ENCODE data around the gene SLC44A1.

The SLC44A1 gene

GRCh38 chr9:105331755-105332154, 87.3 kb downstream of the SLC44A1 start:
- no peak overlapping the region for H3K4me3 ChIP-seq (ENCODE audit: low read depth, low read length)

GRCh38 chr9:105332471-105332870, 88.0 kb downstream of the SLC44A1 start:
- H3K4me3 ChIP-seq (ENCODE audit: low read depth, low read length), result no peak overlapping the region

GRCh38 chr9:105333076-105333475, 88.6 kb downstream of the SLC44A1 start:
- no peak overlapping the region for H3K4me3 ChIP-seq (ENCODE audit: low read depth, low read length)

GRCh38 chr9:105333811-105334210, 89.4 kb downstream of the SLC44A1 start:
- H3K4me3 ChIP-seq (ENCODE audit: low read depth, low read length), result no peak overlapping the region

- no peak overlapping the region for H3K4me3 ChIP-seq (ENCODE audit: low read depth, low read length)
Measured at GRCh38 chr9:105338308-105338707, 93.9 kb downstream of the SLC44A1 start.

GRCh38 chr9:105339849-105340248, 95.4 kb downstream of the SLC44A1 start:
- H3K4me3 ChIP-seq (ENCODE audit: low read depth, low read length), result no peak overlapping the region

GRCh38 chr9:105341434-105342146, 97.1 kb downstream of the SLC44A1 start:
- no peak overlapping the region for H3K4me3 ChIP-seq (ENCODE audit: low read depth, low read length)

GRCh38 chr9:105342147-105342505, 97.7 kb downstream of the SLC44A1 start:
- no peak overlapping the region for H3K4me3 ChIP-seq (ENCODE audit: low read depth, low read length)

- no peak overlapping the region for H3K4me3 ChIP-seq (ENCODE audit: low read depth, low read length)
Measured at GRCh38 chr9:105344283-105344682, 99.8 kb downstream of the SLC44A1 start.

- H3K4me3 ChIP-seq (ENCODE audit: low read depth, low read length), result no peak overlapping the region
Measured at GRCh38 chr9:105345626-105346025, 101.2 kb downstream of the SLC44A1 start.

- H3K4me3 ChIP-seq (ENCODE audit: low read depth, low read length), result no peak overlapping the region
Measured at GRCh38 chr9:105346273-105346672, 101.8 kb downstream of the SLC44A1 start.

GRCh38 chr9:105354448-105354847, 110.0 kb downstream of the SLC44A1 start:
- H3K4me3 ChIP-seq (ENCODE audit: low read depth, low read length), result no peak overlapping the region

GRCh38 chr9:105355781-105356180, 111.3 kb downstream of the SLC44A1 start:
- H3K4me3 ChIP-seq (ENCODE audit: low read depth, low read length), result no peak overlapping the region

- no peak overlapping the region for H3K4me3 ChIP-seq (ENCODE audit: low read depth, low read length)
Measured at GRCh38 chr9:105357937-105358336, 113.5 kb downstream of the SLC44A1 start.

- H3K4me3 ChIP-seq (ENCODE audit: low read depth, low read length), result no peak overlapping the region
Measured at GRCh38 chr9:105359892-105360291, 115.4 kb downstream of the SLC44A1 start.

- H3K4me3 ChIP-seq (ENCODE audit: low read depth, low read length), result no peak overlapping the region
Measured at GRCh38 chr9:105360344-105360743, 115.9 kb downstream of the SLC44A1 start.

GRCh38 chr9:105361873-105362272, 117.4 kb downstream of the SLC44A1 start:
- H3K4me3 ChIP-seq (ENCODE audit: low read depth, low read length), result no peak overlapping the region

- no peak overlapping the region for H3K4me3 ChIP-seq (ENCODE audit: low read depth, low read length)
Measured at GRCh38 chr9:105362470-105362869, 118.0 kb downstream of the SLC44A1 start.

- H3K4me3 ChIP-seq (ENCODE audit: low read depth, low read length), result no peak overlapping the region
Measured at GRCh38 chr9:105363837-105364236, 119.4 kb downstream of the SLC44A1 start.

- H3K4me3 ChIP-seq (ENCODE audit: low read depth, low read length), result no peak overlapping the region
Measured at GRCh38 chr9:105369911-105370310, 125.5 kb downstream of the SLC44A1 start.

- no peak overlapping the region for H3K4me3 ChIP-seq (ENCODE audit: low read depth, low read length)
Measured at GRCh38 chr9:105373723-105374122, 129.3 kb downstream of the SLC44A1 start.

- no peak overlapping the region for H3K4me3 ChIP-seq (ENCODE audit: low read depth, low read length)
Measured at GRCh38 chr9:105375323-105375722, 130.9 kb downstream of the SLC44A1 start.

- no peak overlapping the region for H3K4me3 ChIP-seq (ENCODE audit: low read depth, low read length)
Measured at GRCh38 chr9:105376893-105377292, 132.4 kb downstream of the SLC44A1 start.

Data from iPS-11a (cell line).